Activated T-helper 17 cell treated with anti-CD3 and anti-CD28 coated beads, Interleukin-2, amount 50 U/mL, for 72 hours (primary cell): ENCODE data around the gene DPH6. TPM values are rescaled to one million over a fixed set of nuclear protein-coding genes. Genes with fewer than 3 reads are reported as not detected.
"Not testable (repeated sequence)": the region's sequence is repeated elsewhere in the genome, so short reads cannot be mapped to it uniquely, and the experiment has no call there.

ENCODE experiments used
- ATAC-seq: fragments of 150-1000 bp; cut with Tn5 transposase; replicated peaks from 2 replicates; pipeline ENCODE4 v1.10.0; 2021; ENCODE audit warnings: mild to moderate bottlenecking, moderate library complexity
- H3K27ac Mint-ChIP-seq: one replicate; pipeline ENCODE4 v1.8.0; 2022; ENCODE audit warnings: mixed read lengths
- H3K27me3 Mint-ChIP-seq: one replicate; pipeline ENCODE4 v1.8.0; 2022; ENCODE audit warnings: mixed read lengths
- H3K36me3 Mint-ChIP-seq: one replicate; pipeline ENCODE4 v1.8.0; 2022; ENCODE audit warnings: low read depth, mild to moderate bottlenecking, mixed read lengths
- H3K4me1 Mint-ChIP-seq: one replicate; pipeline ENCODE4 v1.8.0; 2022; ENCODE audit warnings: mixed read lengths
- H3K4me3 Mint-ChIP-seq: one replicate; pipeline ENCODE4 v1.8.0; 2022; ENCODE audit warnings: mild to moderate bottlenecking, mixed read lengths
- H3K9me3 Mint-ChIP-seq: one replicate; pipeline ENCODE4 v1.8.0; 2022; ENCODE audit warnings: mixed read lengths
- total RNA-seq, 2 donors: library from RNA; stranded (reverse); gene quantifications; one replicate each; pipeline ENCODE4 v1.2.3, GENCODE V29; 2022

DPH6 gene
- total RNA-seq, 2 donors from 2014 or later = 3.9 to 9.9 TPM

DNA sequence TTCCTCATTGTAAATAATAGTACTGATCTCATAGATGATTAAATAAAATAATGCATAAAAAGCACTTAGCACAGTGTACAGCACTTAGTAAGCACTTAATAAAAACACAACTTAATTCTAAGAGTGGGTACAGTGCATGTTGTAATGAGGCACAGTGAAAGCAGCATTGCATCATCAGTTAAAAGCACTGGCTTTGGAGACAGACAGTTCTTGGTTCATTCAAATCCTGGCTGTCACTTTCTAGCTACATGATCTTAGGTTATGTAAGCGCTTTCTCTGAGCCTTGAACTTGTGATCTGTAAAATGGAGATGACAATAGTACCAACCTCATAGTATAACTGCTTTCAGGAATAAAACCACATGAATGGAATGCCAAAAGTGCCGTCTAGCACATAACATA, 151.5 kb downstream of the DPH6 start:
- H3K4me3 Mint-ChIP-seq = no peak overlapping the region
- H3K27me3 Mint-ChIP-seq = no peaks in the 10 kb centered on the region
- H3K9me3 Mint-ChIP-seq = peaks cover 8% of the 10 kb centered on the region
- H3K27ac Mint-ChIP-seq = no peak overlapping the region
- no peaks in the 10 kb centered on the region for H3K4me1 Mint-ChIP-seq
- no peak for ATAC-seq
- no peaks in the 10 kb centered on the region for H3K36me3 Mint-ChIP-seq

DNA sequence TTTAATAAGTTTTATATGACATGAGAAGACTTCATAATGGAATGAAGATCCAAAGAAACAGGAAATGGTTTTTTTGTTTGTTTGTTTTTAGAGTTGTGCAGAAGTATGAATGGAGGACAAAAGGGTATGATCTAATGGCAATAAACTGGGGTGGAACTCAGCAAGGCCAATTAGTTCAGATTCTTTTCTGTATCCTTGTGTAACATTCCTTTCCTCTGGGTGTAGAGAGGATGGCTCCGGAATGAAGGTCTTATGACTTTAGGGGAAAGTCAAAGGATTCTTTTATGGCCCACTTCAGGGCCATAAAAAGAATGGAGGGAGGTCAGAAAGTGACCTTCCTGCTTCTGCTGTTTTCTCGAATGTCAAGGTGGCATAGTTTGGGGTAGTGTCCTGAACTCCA, 152.6 kb downstream of the DPH6 start:
- Mint-ChIP-seq H3K4me1 (no peaks in the 10 kb centered on the region), H3K27ac (no peak overlapping the region), H3K4me3 (no peak overlapping the region), H3K36me3 (no peaks in the 10 kb centered on the region), H3K27me3 (no peaks in the 10 kb centered on the region), H3K9me3 (peaks cover 8% of the 10 kb centered on the region)
- no peak for ATAC-seq

DNA sequence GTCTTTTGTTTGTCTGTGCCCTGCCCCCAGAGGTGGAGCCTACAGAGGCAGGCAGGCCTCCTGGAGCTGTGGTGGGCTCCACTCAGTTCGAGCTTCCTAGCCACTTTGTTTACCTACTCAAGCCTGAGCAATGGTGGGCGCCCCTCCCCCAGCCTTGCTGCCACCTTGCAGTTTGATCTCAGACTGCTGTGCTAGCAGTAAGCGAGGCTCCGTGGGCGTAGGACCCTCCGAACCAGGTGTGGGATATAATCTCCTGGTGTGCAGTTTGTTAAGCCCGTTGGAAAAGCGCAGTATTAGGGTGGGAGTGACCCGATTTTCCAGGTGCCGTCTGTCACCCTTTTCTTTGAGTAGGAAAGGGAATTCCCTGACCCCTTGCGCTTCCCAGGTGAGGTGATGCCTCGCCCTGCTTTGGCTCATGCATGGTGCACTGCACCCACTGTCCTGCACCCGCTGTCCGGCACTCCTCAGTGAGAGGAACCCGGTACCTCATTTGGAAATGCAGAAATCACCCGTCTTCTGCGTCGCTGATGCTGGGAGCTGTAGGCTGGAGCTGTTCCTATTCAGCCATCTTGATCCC, 154.5 kb downstream of the DPH6 start:
- H3K36me3 Mint-ChIP-seq, H3K27me3 Mint-ChIP-seq, H3K4me1 Mint-ChIP-seq, H3K9me3 Mint-ChIP-seq, H3K4me3 Mint-ChIP-seq, ATAC-seq, H3K27ac Mint-ChIP-seq: not testable (repeated sequence)

DNA sequence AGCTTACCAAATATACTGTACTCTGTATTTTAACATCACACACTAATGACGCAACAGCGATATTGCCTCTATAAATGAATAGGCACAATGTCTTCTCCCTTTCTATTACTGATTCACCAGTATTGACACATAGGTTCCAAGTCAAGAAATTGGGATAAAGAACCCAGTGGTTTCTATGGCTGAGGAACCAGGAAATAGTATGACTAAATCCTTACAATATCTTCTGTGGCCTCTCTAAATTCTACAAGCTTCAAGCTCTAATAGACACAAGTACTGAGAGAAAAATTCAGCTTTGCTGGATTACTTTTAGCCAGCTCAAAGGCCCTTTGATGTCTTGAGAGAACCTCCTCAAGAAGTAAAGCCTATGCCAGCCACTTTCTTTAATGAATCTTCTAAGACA, 162.5 kb downstream of the DPH6 start:
- peaks cover 21% of the 10 kb centered on the region for H3K36me3 Mint-ChIP-seq
- ATAC-seq = no peak
- no peaks in the 10 kb centered on the region for H3K4me1 Mint-ChIP-seq
- H3K4me3 Mint-ChIP-seq = no peak overlapping the region
- no peaks in the 10 kb centered on the region for H3K27me3 Mint-ChIP-seq
- H3K27ac Mint-ChIP-seq = no peak overlapping the region
- peaks cover 3% of the 10 kb centered on the region for H3K9me3 Mint-ChIP-seq

DNA sequence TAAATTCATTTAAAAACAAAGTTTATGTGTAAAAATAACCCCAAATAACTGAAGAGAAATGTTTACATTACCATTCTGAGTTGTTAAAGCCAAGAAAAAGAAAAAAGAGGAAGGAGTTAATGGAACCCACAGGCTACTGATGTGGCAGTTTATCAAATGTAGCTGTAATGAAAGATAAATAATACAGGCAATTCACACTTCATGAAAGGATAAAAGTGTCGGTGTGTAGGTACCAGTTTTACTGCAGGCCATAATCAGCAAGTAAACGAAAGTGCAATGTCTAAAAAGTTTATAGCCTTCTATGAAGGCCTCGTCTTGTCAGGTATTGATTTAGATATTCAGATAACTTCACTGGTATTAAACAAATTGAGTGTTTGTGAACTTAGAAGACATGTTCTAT, 164.6 kb downstream of the DPH6 start:
- no peak overlapping the region for H3K4me3 Mint-ChIP-seq
- H3K27me3 Mint-ChIP-seq = no peaks in the 10 kb centered on the region
- H3K9me3 Mint-ChIP-seq = peaks cover 3% of the 10 kb centered on the region
- peaks cover 28% of the 10 kb centered on the region for H3K36me3 Mint-ChIP-seq
- H3K4me1 Mint-ChIP-seq = no peaks in the 10 kb centered on the region
- H3K27ac Mint-ChIP-seq = no peak overlapping the region
- ATAC-seq = no peak

DNA sequence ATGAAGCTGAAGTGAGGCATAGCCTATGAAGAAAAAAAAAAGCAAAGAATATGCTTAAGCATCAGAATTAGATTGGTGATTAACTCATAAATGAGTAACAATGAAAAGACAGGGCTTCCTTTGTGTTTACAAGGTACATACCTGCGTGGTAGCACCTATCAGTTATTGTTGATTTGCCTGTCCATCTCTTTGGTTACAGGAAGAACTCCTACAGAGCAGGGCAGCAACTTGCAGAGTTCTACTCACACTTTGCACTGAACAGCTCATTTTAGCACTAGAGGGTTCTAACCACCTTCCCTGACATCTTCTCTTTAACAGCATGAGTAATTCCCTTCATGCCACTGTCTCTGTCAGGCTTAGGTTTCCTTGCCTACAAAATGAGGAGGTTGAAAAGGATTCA, 166.0 kb downstream of the DPH6 start:
- peaks cover 3% of the 10 kb centered on the region for H3K9me3 Mint-ChIP-seq
- H3K4me1 Mint-ChIP-seq = no peaks in the 10 kb centered on the region
- no peaks in the 10 kb centered on the region for H3K27me3 Mint-ChIP-seq
- no peak overlapping the region for H3K4me3 Mint-ChIP-seq
- ATAC-seq = peak; percentile 9
- no peak overlapping the region for H3K27ac Mint-ChIP-seq
- H3K36me3 Mint-ChIP-seq = peaks cover 28% of the 10 kb centered on the region

DNA sequence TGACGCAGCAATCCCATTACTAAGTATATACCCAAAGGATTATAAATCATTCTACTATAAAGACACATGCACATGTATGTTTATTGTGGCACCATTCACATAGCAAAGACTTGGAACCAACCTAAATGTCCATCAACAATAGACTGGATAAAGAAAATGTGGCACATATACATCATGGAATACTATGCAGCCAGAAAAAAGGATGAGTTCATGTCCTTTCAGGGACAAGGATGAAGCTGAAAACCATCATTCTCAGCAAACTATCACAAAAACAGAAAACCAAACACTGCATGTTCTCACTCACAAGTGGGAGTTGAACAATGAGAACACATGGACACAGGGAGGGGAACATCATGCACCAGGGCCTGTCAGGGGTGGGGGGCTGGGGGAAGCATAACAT, 167.5 kb downstream of the DPH6 start:
- not testable (repeated sequence) for H3K9me3 Mint-ChIP-seq, H3K4me1 Mint-ChIP-seq, H3K27me3 Mint-ChIP-seq, H3K4me3 Mint-ChIP-seq, ATAC-seq, H3K27ac Mint-ChIP-seq
- peaks cover 28% of the 10 kb centered on the region for H3K36me3 Mint-ChIP-seq

DNA sequence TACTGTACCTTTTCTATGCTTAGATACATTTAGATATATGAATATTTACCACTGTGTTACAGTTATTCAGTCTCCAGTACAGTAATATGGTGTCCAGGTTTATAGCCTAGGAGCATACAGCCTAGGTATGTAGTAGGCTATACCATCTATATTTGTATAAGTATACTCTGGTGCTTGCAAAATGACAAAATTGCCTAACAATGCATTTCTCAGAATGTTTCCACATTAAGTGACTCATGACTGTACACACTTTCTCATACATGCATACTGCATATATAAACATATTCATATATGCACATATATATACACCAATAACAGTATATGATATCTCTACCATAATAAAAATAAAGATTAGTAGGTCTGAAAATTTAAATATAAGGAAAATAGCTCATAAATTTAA, 169.3 kb downstream of the DPH6 start:
- ATAC-seq = no peak
- Mint-ChIP-seq H3K4me3 (no peak overlapping the region), H3K9me3 (peaks cover 3% of the 10 kb centered on the region), H3K27ac (no peak overlapping the region), H3K4me1 (no peaks in the 10 kb centered on the region), H3K36me3 (peaks cover 42% of the 10 kb centered on the region), H3K27me3 (no peaks in the 10 kb centered on the region)

DNA sequence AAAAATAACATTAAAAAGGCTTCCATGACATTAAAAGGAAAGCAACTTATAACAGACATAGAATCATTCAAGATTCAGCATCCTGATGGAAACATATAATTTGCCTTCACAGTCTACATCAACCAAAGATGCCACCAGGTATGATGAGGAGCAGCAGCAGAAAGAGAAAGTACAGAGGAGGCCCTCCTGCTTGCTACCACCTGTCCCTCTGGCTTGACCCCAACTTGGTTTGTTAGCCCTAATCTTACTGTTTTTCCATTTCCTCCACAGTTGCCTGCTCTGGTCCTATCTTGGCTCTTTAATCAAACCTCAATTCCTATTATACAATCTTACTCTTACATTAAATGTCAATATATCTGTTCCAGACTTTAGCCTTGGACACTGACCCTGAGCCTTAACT, 171.3 kb downstream of the DPH6 start:
- Mint-ChIP-seq H3K9me3 (peaks cover 3% of the 10 kb centered on the region), H3K36me3 (peaks cover 54% of the 10 kb centered on the region), H3K4me1 (no peaks in the 10 kb centered on the region), H3K27me3 (no peaks in the 10 kb centered on the region), H3K4me3 (no peak overlapping the region), H3K27ac (no peak overlapping the region)
- no peak for ATAC-seq

DNA sequence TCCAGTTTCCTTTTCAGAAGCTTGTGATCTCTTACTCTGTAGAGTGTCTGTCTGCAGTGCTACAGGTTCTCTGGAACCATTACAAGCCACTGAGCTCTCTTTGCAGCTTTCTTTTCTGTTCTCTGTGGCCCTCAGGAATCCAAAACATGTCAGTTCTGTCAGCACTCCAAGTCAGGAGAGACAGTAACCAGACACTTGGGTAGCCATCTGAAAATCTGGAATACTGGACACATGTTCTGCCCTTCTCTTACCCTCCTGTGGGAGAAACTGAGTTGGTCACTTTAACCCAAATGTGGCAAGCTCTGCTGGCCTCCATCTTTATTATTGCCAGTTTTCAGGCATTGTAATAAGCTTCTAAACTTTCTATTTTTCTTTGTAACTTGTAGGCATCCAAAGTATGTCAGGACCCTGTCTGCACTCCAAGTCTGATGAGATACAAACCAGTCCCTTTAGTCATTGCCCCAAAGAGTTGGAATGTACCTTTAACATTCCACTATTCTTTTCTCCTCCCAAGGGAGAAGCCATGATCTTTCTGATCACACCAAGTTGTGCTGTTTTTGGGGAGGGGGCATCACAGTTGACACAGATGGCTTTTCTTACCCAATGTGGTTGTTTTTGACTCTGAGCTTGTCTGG, 183.7 kb downstream of the DPH6 start:
- Mint-ChIP-seq H3K36me3 (peaks cover 5% of the 10 kb centered on the region), H3K4me1 (no peaks in the 10 kb centered on the region), H3K9me3 (peaks cover 55% of the 10 kb centered on the region), H3K4me3 (no peak overlapping the region), H3K27me3 (no peaks in the 10 kb centered on the region), H3K27ac (no peak overlapping the region)
- ATAC-seq = no peak

DNA sequence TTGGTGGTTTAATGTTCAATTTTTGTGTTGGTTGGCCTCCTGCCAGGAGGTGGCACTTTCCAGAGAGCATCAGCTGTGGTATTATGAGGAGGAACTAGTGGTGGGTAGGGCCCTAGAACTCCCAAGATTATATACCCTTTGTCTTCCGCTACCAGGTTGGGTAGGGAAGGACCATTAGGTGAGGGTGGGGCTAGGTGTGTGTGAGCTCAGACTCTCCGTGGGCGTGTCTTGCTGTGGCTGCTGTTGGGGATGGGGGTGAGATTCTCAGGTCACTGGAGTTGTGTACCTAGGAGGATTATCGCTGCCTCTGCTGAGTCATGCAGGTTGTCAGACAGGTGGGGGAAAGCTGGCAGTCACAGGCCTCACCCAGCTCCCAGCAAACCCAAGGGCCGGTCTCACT, 187.1 kb downstream of the DPH6 start:
- Mint-ChIP-seq H3K4me3 (no peak overlapping the region), H3K36me3 (no peaks in the 10 kb centered on the region), H3K27me3 (no peaks in the 10 kb centered on the region), H3K27ac (no peak overlapping the region), H3K9me3 (peaks cover 56% of the 10 kb centered on the region), H3K4me1 (no peaks in the 10 kb centered on the region)
- ATAC-seq = no peak

DNA sequence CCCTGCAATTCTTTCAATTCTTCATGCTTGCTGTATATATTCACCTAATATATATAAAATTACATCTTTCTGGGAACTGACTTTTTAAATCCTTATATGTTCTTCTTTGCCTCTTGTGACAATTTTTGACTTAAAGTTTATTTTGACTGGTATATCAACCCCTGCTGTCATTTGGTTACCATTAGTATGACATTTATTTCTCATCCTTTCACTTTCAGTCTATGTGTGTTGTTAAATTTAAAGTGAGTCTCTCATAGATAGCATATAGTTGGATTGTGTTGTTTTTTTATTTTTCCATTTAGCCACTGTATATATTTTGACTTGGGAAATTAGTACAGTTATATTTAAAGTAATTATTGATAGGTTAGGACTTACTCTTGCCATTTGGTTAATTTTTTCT, 194.9 kb downstream of the DPH6 start:
- H3K9me3 Mint-ChIP-seq = peaks cover 20% of the 10 kb centered on the region
- no peak overlapping the region for H3K4me3 Mint-ChIP-seq
- H3K4me1 Mint-ChIP-seq = no peaks in the 10 kb centered on the region
- ATAC-seq = no peak
- H3K27ac Mint-ChIP-seq = no peak overlapping the region
- no peaks in the 10 kb centered on the region for H3K27me3 Mint-ChIP-seq
- H3K36me3 Mint-ChIP-seq = no peaks in the 10 kb centered on the region

DNA sequence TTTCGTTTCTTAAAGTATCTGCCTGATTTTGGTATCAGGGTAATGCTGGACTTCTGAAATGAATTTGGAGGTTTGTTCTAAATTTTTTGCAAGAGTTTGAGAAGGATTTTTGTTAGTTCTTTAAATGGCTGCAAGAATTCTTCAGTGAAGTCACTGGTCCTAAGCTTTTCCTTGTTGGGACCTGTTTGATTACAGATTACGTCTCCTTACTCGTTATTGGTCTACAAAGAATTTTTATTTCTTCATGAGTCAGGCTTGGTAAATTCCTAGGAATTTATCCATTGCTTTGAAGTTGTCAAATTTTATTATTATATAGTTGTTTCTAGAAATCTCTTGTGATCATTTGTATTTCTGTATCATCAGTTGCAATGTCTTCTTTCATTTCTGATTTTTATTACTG, 196.0 kb downstream of the DPH6 start:
- no peak for ATAC-seq
- Mint-ChIP-seq H3K27ac (no peak overlapping the region), H3K4me3 (no peak overlapping the region), H3K4me1 (no peaks in the 10 kb centered on the region), H3K36me3 (no peaks in the 10 kb centered on the region), H3K27me3 (no peaks in the 10 kb centered on the region), H3K9me3 (peaks cover 11% of the 10 kb centered on the region)

DNA sequence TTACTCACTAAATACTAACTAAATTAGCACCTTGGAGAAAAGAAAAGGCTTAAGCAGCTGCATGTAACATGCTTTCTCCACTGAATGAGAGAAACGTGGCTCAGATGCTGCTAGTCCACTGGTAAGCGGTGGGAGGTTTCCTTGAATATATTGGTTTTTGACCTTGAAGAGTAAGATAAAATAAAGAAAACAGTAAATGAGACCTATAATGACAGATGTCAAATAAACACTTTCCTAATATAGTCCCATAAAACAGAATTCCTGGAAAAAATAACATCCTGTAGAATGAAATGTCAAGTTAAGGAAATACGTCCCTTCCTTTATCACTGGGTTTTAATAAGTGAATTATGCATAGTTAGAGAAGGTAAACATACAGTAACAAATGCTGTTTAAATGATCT, 215.0 kb downstream of the DPH6 start:
- peaks cover 5% of the 10 kb centered on the region for H3K9me3 Mint-ChIP-seq
- ATAC-seq = no peak
- no peaks in the 10 kb centered on the region for H3K4me1 Mint-ChIP-seq
- no peak overlapping the region for H3K4me3 Mint-ChIP-seq
- no peaks in the 10 kb centered on the region for H3K27me3 Mint-ChIP-seq
- no peaks in the 10 kb centered on the region for H3K36me3 Mint-ChIP-seq
- no peak overlapping the region for H3K27ac Mint-ChIP-seq

DNA sequence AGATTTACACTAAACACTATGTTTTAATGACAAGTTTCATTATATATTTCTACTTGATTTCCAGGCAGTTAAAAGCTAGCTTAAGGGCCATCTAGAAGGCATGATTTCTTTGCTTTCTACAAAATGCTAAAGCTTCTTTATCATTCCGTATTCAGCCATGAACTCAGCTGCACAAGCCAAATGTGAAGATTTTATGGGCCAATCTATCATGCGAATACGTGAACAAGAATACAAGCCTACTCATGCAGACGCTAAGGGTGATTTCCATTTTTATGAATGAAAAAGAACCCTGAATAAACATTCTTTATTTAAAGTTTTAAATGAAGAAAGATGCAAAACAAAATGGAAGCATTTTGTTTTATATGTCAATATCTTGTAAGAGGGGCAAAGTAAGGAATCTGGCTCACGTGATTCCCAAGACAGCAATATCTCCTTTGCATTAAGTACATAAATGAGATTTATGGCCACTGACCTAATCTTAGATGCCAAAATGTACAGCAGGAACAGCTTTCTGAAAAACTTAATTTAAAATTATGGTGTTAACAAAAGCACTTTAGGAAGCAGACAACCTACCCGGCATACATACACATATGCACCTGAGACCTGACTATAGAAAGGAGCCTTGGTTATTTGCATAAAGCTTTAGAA, 215.8 kb downstream of the DPH6 start:
- H3K4me1 Mint-ChIP-seq = no peaks in the 10 kb centered on the region
- H3K4me3 Mint-ChIP-seq = no peak overlapping the region
- no peaks in the 10 kb centered on the region for H3K9me3 Mint-ChIP-seq
- no peak overlapping the region for H3K27ac Mint-ChIP-seq
- ATAC-seq = no peak
- H3K27me3 Mint-ChIP-seq = no peaks in the 10 kb centered on the region
- no peaks in the 10 kb centered on the region for H3K36me3 Mint-ChIP-seq
